HepG2 (cell line): ENCODE data around the gene CLEC20A. TPM values are rescaled to one million over a fixed set of nuclear protein-coding genes. Genes with fewer than 3 reads are reported as not detected.

Experiments used
- ATAC-seq: fragments of 200-7000 bp; cut with Tn5 transposase; 3 replicates; pipeline ENCODE4 v1.9.1; 2020; ENCODE audit warnings: mild to moderate bottlenecking, moderate library complexity
- BruUV-seq: library from RNA; stranded (reverse); fragments of 400-500 nt; replicated peaks from 2 replicates; lab custom pipeline; 2021; lab: Mats Ljungman, UMichigan
- CTCF ChIA-PET: fragments of 300-600 bp; formaldehyde crosslinking; extraction: SDS; loops from one replicate; lab custom pipeline; 2021; ENCODE audit warnings: low total read pairs, inconsistent platforms, low intra/inter-chr PET ratio; lab: Yijun Ruan, JAX
- POLR2A ChIA-PET: fragments of 350-600 bp; sonication (Branson Sonifier 250); formaldehyde crosslinking; loops from one replicate; lab custom pipeline; 2020; ENCODE audit warnings: antibody characterized with exemption, inconsistent platforms; lab: Yijun Ruan, JAX
- DNase-seq: peaks from one replicate; pipeline ENCODE4 v3.0.0-alpha.2; 2015; ENCODE audit warnings: low spot score
- FAIRE-seq: peaks from 3 replicates; lab custom pipeline; 2011; peaks lifted over from hg19 to GRCh38; lab: Jason Lieb, UNC
- H2AFZ ChIP-seq: one replicate; pipeline ENCODE4 v1.6.1; 2011; ENCODE audit warnings: low read length, inconsistent platforms
- H3K27ac ChIP-seq: fragments of 300-600 bp; 3 replicates; pipeline ENCODE4 v1.8.0; 2011; ENCODE audit warnings: mixed run types, mild to moderate bottlenecking, mixed read lengths, low read length, inconsistent platforms; ENCODE audit not compliant: insufficient read depth; ENCODE audit errors: extremely low read length
- H3K27me3 ChIP-seq, 2 experiments: fragments of 200-600 bp in 1 of 2; 2 replicates in 1 of 2; 3 replicates in 1 of 2; pipeline versions ENCODE4 v1.6.0 to v1.8.0; 2011; ENCODE audit warnings: low read length in 2 of 2, mild to moderate bottlenecking in 2 of 2, moderate library complexity in 2 of 2, inconsistent platforms in 1 of 2; ENCODE audit not compliant: insufficient read depth in 2 of 2, control insufficient read depth in 1 of 2
- H3K36me3 ChIP-seq, 2 experiments: fragments of 200-600 bp in 1 of 2; replicated peaks in 1 of 2; 2 replicates in 1 of 2; 3 replicates in 1 of 2; pipeline versions ENCODE4 v1.5.1 to v1.8.0; 2011; ENCODE audit warnings: low read length in 2 of 2, inconsistent platforms in 1 of 2; ENCODE audit not compliant: insufficient read depth in 2 of 2, control insufficient read depth in 1 of 2
- H3K4me1 ChIP-seq: 2 replicates; pipeline ENCODE4 v1.5.1; 2012; ENCODE audit warnings: low read length, inconsistent platforms; ENCODE audit not compliant: insufficient read depth
- H3K4me2 ChIP-seq: 2 replicates; pipeline ENCODE4 v1.6.0; 2011; ENCODE audit warnings: low read depth, low read length, inconsistent platforms
- H3K4me3 ChIP-seq, 3 experiments: fragments of 200-600 bp in 1 of 3; sonication (generic), shearing (Covaris generic) in 1 of 3; replicated peaks in 1 of 3; 2 replicates each; pipeline ENCODE4 v1.5.1; 2011 to 2016; ENCODE audit warnings: low read length in 3 of 3, inconsistent platforms in 2 of 3, low read depth in 2 of 3, mild to moderate bottlenecking in 2 of 3, control low read depth in 1 of 3, mixed read lengths in 1 of 3; ENCODE audit not compliant: insufficient read depth in 1 of 3
- H3K79me2 ChIP-seq: one replicate; pipeline ENCODE4 v1.6.1; 2011; ENCODE audit warnings: low read length, inconsistent platforms; ENCODE audit not compliant: insufficient read depth
- H3K9ac ChIP-seq: 2 replicates; pipeline ENCODE4 v1.6.0; 2011; ENCODE audit warnings: mild to moderate bottlenecking, low read depth, low read length, inconsistent platforms; ENCODE audit not compliant: insufficient read depth
- H3K9me3 ChIP-seq: 2 replicates; pipeline ENCODE4 v1.5.1; 2012; ENCODE audit warnings: mild to moderate bottlenecking, low read length
- H4K20me1 ChIP-seq: 2 replicates; pipeline ENCODE4 v1.6.0; 2011; ENCODE audit warnings: inconsistent platforms, mild to moderate bottlenecking, low read length, moderate library complexity; ENCODE audit not compliant: insufficient read depth
- CSRNP2 ChIP-seq: sonication (generic); formaldehyde crosslinking; conservative IDR thresholded peaks from 2 replicates; pipeline ENCODE4 v1.8.0; 2022; ENCODE audit warnings: low read depth, missing genetic modification reagents
- FOXO1 ChIP-seq: sonication (generic); formaldehyde crosslinking; IDR thresholded peaks from 2 replicates; pipeline ENCODE4 v1.4.0; 2020; ENCODE audit warnings: missing genetic modification reagents
- HCFC1 ChIP-seq: fragments of 150-350 bp; IDR thresholded peaks from 2 replicates; pipeline ENCODE4 v1.6.1; 2014; ENCODE audit warnings: low read depth, low read length
- HMGXB4 ChIP-seq, 2 experiments: sonication (generic) in 1 of 2; formaldehyde crosslinking in 1 of 2; IDR thresholded peaks; 2 replicates each; pipeline versions ENCODE4 v1.4.0 to v1.6.1; 2018 to 2020; ENCODE audit warnings: missing genetic modification reagents in 2 of 2, borderline replicate concordance in 1 of 2, low read depth in 1 of 2, mild to moderate bottlenecking in 1 of 2, missing biosample characterization in 1 of 2
- MTA3 ChIP-seq: sonication (generic); formaldehyde crosslinking; IDR thresholded peaks from 2 replicates; pipeline ENCODE4 v1.4.0; 2020; ENCODE audit warnings: missing genetic modification reagents
- SALL1 ChIP-seq: sonication (generic); formaldehyde crosslinking; IDR thresholded peaks from 2 replicates; pipeline ENCODE4 v1.8.0; 2022; ENCODE audit warnings: mild to moderate bottlenecking, missing genetic modification reagents
- SIN3A ChIP-seq: IDR thresholded peaks from 2 replicates; pipeline ENCODE4 v1.6.1; 2011; ENCODE audit warnings: low read depth, mild to moderate bottlenecking, control low read depth, low read length, borderline replicate concordance
- SMAD1 ChIP-seq: sonication (generic); formaldehyde crosslinking; IDR thresholded peaks from 2 replicates; pipeline ENCODE4 v1.4.0; 2020; ENCODE audit warnings: missing genetic modification reagents, low read depth, mild to moderate bottlenecking, borderline replicate concordance
- TBX2 ChIP-seq: sonication (generic); formaldehyde crosslinking; IDR thresholded peaks from 2 replicates; pipeline ENCODE4 v1.5.0; 2020; ENCODE audit warnings: missing genetic modification reagents, mild to moderate bottlenecking, borderline replicate concordance
- THAP8 ChIP-seq: sonication (generic); formaldehyde crosslinking; IDR thresholded peaks from 2 replicates; pipeline ENCODE4 v1.5.1; 2020; ENCODE audit warnings: missing genetic modification reagents, mild to moderate bottlenecking, borderline replicate concordance
- WIZ ChIP-seq: sonication (generic); formaldehyde crosslinking; IDR thresholded peaks from 2 replicates; pipeline ENCODE4 v1.5.1; 2020; ENCODE audit warnings: mild to moderate bottlenecking, missing genetic modification reagents
- XRCC5 ChIP-seq: fragments of 200-400 bp; formaldehyde crosslinking; optimal IDR thresholded peaks from 2 replicates; pipeline ENCODE3; 2017; ENCODE audit warnings: mild to moderate bottlenecking, low read length
- ZBTB42 ChIP-seq: sonication (generic); formaldehyde crosslinking; IDR thresholded peaks from 2 replicates; pipeline ENCODE4 v1.5.0; 2020; ENCODE audit warnings: mild to moderate bottlenecking, missing genetic modification reagents
- ZNF18 ChIP-seq: sonication (generic); formaldehyde crosslinking; IDR thresholded peaks from 2 replicates; pipeline ENCODE4 v1.8.0; 2022; ENCODE audit warnings: mild to moderate bottlenecking, missing genetic modification reagents; ENCODE audit not compliant: insufficient replicate concordance
- ZNF317 ChIP-seq: sonication (generic); formaldehyde crosslinking; IDR thresholded peaks from 2 replicates; pipeline ENCODE4 v1.5.0; 2020; ENCODE audit warnings: mild to moderate bottlenecking, missing genetic modification reagents
- ZNF543 ChIP-seq: sonication (generic); formaldehyde crosslinking; IDR thresholded peaks from 2 replicates; pipeline ENCODE4 v1.4.0; 2020; ENCODE audit warnings: mild to moderate bottlenecking, missing genetic modification reagents
- ZNF629 ChIP-seq: sonication (generic); formaldehyde crosslinking; conservative IDR thresholded peaks from 2 replicates; pipeline ENCODE4 v1.5.0; 2020; ENCODE audit warnings: missing genetic modification reagents
- ZNF891 ChIP-seq: sonication (generic); formaldehyde crosslinking; IDR thresholded peaks from 2 replicates; pipeline ENCODE4 v1.5.0; 2020; ENCODE audit warnings: mild to moderate bottlenecking, missing genetic modification reagents
- ZZZ3 ChIP-seq: sonication (generic); formaldehyde crosslinking; IDR thresholded peaks from 2 replicates; pipeline ENCODE4 v1.4.0; 2020; ENCODE audit warnings: missing genetic modification reagents, mild to moderate bottlenecking, borderline replicate concordance
- in situ Hi-C: cut with HindIII; loops from 2 replicates; pipeline ENCODE4 v1.10.0; 2017; ENCODE audit warnings: low pct_unique_long_range_greater_than_20kb; ENCODE audit not compliant: extremely low pct_ligation_motif_present
- intact Hi-C: fragments of 100-400 bp; cut with micrococcal nuclease; formaldehyde crosslinking; loops from one replicate; pipeline ENCODE4 v1.10.0; 2022; ENCODE audit not compliant: unreplicated experiment
- polyA plus RNA-seq, 8 experiments: library from polyadenylated mRNA; depleted of rRNA in 3 of 8; stranded (reverse) in 7 of 8; unstranded in 1 of 8; fragments of >200 nt; fragmentation: Illumina TruSeq in 4 of 8; extraction: Trizol in 4 of 8; gene quantifications; 2 replicates each; pipeline versions ENCODE4 v1.2.1 to v1.2.3, GENCODE V29; 2011 to 2016; ENCODE audit warnings: low read depth in 4 of 8, missing spikeins in 1 of 8, mixed read lengths in 1 of 8; ENCODE audit not compliant: insufficient read depth in 1 of 8
- total RNA-seq, 5 experiments: library from RNA; depleted of rRNA; stranded (reverse); fragments of >200 nt; fragmentation: Illumina TruSeq; extraction: Trizol; gene quantifications; 2 replicates each; pipeline ENCODE4 v1.2.3, GENCODE V29; 2016; ENCODE audit warnings: low read depth in 1 of 5

The CLEC20A gene
- total and polyA plus RNA-seq, 2 of the 13 experiments (the other 11 are each of a cell fraction or from before 2014, with no cell fraction given): not detected

- TF ChIP-seq HMGXB4 (CRISPR knock-in tag; IDR thresholded peaks at IDR 0.05; ENCODE audit: borderline replicate concordance in 1 of 2, low read depth in 1 of 2) (no peak), ZBTB42 (no peak), CSRNP2 (CRISPR knock-in tag) (no peak), ZZZ3 (CRISPR knock-in tag) (no peak), SMAD1 (CRISPR knock-in tag) (no peak)
- TF ChIP-seq, all 625 proteins: peak for 0
Observed at GRCh38 chr1:178477373-178477772, 19.4 kb downstream of the CLEC20A start (continued).

- Histone ChIP-seq H3K4me2 (no peak overlapping the region), H4K20me1 (no peaks in the 10 kb centered on the region), H3K4me3 (no peak overlapping the region), H3K4me1 (no peaks in the 10 kb centered on the region), H2AFZ (no peak overlapping the region), H3K79me2 (no peaks in the 10 kb centered on the region), H3K9me3 (no peaks in the 10 kb centered on the region), H3K36me3 (peaks cover 1 to 5% of the 10 kb centered on the region in 2 experiments; a peak in 3 of 5 replicates), H3K27me3 (no peaks in the 10 kb centered on the region), H3K9ac (no peak overlapping the region), H3K27ac (no peak overlapping the region)
- no peak for FAIRE-seq
- ChIA-PET POLR2A (no interaction called here), CTCF (no interaction called here)
- DNase-seq: no peak
- intact Hi-C loops: no loop called here
- BruUV-seq: no TSS peak
- ATAC-seq: no peak
- in situ Hi-C loops: no loop called here
- TF ChIP-seq HCFC1 (no peak), ZNF629 (CRISPR knock-in tag) (no peak), ZNF18 (CRISPR knock-in tag) (no peak), TBX2 (no peak), FOXO1 (CRISPR knock-in tag) (no peak), SIN3A (no peak), MTA3 (CRISPR knock-in tag) (no peak), THAP8 (no peak), ZNF543 (no peak), ZNF317 (CRISPR knock-in tag) (no peak), XRCC5 (no peak), SALL1 (CRISPR knock-in tag) (no peak), WIZ (CRISPR knock-in tag) (no peak), ZNF891 (no peak)
Observed at GRCh38 chr1:178472531-178472930, 24.2 kb downstream of the CLEC20A start.
